Measurements from ENCODE around the gene TSEN54. TPM values are rescaled to one million over a fixed set of nuclear protein-coding genes. Genes with fewer than 3 reads are reported as not detected.

The TSEN54 gene
- total RNA-seq, 1 experiment from 2014 or later, result 44.5 TPM

GRCh38 chr17:75561927-75562603 lies 45.7 kb downstream of the TSEN54 start:
- no peak overlapping the region for H2AFZ ChIP-seq (ENCODE audit: low read length)
- no peak for DNase-seq
- H3K27me3 ChIP-seq (ENCODE audit: insufficient read depth, low read length), result no peaks in the 10 kb centered on the region
- H4K91ac ChIP-seq (ENCODE audit: insufficient read length, low read depth, low read length), result no peak overlapping the region
- no peak overlapping the region for H2BK5ac ChIP-seq (ENCODE audit: insufficient read length, low read length)
- H3K56ac ChIP-seq (ENCODE audit: insufficient read length, low read depth, low read length), result no peak overlapping the region
- H3K23ac ChIP-seq (ENCODE audit: insufficient read length, low read depth, low read length), result no peak overlapping the region
- H2BK12ac ChIP-seq (ENCODE audit: insufficient read length, low read depth, low read length), result no peak overlapping the region
- H3K9me3 ChIP-seq (ENCODE audit: control insufficient read depth, low read depth, low read length), result no peaks in the 10 kb centered on the region
- Mint-ChIP-seq H3K27me3 (ENCODE audit: low read depth) (no peaks in the 10 kb centered on the region), H3K27ac (no peak overlapping the region), H3K4me3 (no peak overlapping the region), H3K36me3 (ENCODE audit: insufficient read depth in 1 of 3, low read depth in 3 of 3) (peaks cover 1 to 33% (median 16%) of the 10 kb centered on the region in 3 experiments; a peak in 6 of 7 replicates), H3K4me1 (no peaks in the 10 kb centered on the region; a peak in 1 of 4 replicates), H3K9me3 (no peaks in the 10 kb centered on the region)
- H3K18ac ChIP-seq (ENCODE audit: insufficient read length, low read depth, low read length), result no peak overlapping the region
- H2BK15ac ChIP-seq (ENCODE audit: low read depth, low read length), result no peak overlapping the region
- no peaks in the 10 kb centered on the region for H3K4me1 ChIP-seq (ENCODE audit: insufficient read depth, low read length)
- no peaks in the 10 kb centered on the region for H3K23me2 ChIP-seq (ENCODE audit: insufficient read length, low read depth, low read length, poor library complexity, severe bottlenecking)
- H2BK20ac ChIP-seq (ENCODE audit: low read depth, low read length, poor library complexity, severe bottlenecking), result no peak overlapping the region
- no peak for TF ChIP-seq CTCF (conservative IDR thresholded peaks at IDR 0.05)
- H3K79me2 ChIP-seq (ENCODE audit: insufficient read depth, low read length), result no peaks in the 10 kb centered on the region
- H3K4ac ChIP-seq (ENCODE audit: low read depth, low read length), result no peak overlapping the region
- no peak overlapping the region for H3K9ac ChIP-seq (ENCODE audit: extremely low read depth, insufficient read length, low read length)
- H3T11ph ChIP-seq (ENCODE audit: low read length), result no peak overlapping the region
- H3K79me1 ChIP-seq (ENCODE audit: insufficient read depth, low read depth, low read length, poor library complexity, severe bottlenecking), result no peaks in the 10 kb centered on the region
- H3K27ac ChIP-seq (ENCODE audit: insufficient read length, low read depth, low read length), result no peak overlapping the region
- H4K5ac ChIP-seq (ENCODE audit: insufficient read length, low read depth, low read length), result no peak overlapping the region
- WGBS (ENCODE audit: extremely low coverage, insufficient read length, low lambda C conversion rate), result no CpG with 5 or more reads among the region's 5 CpGs
- no peak overlapping the region for H2BK120ac ChIP-seq (ENCODE audit: low read depth, low read length, poor library complexity, severe bottlenecking)
- H3K14ac ChIP-seq (ENCODE audit: insufficient read depth, low read length), result no peak overlapping the region
- H3K4me2 ChIP-seq (ENCODE audit: insufficient read depth, insufficient read length, low read length), result no peak overlapping the region
- H4K8ac ChIP-seq (replicated peaks; ENCODE audit: insufficient read length, low read depth, low read length), result no peak overlapping the region
- no peaks in the 10 kb centered on the region for H4K20me1 ChIP-seq (ENCODE audit: control insufficient read depth, insufficient read depth, insufficient read length)
- H2AK5ac ChIP-seq (ENCODE audit: insufficient read length, low read length), result no peak overlapping the region

Data from H9 (cell line).